ENCODE data around the gene TPD52L2.
"Not testable (repeated sequence)": the region's sequence is repeated elsewhere in the genome, so short reads cannot be mapped to it uniquely, and the experiment has no call there.

Gene TPD52L2

GRCh38 chr20:63857764-63858392 is 7.2 kb upstream of the TPD52L2 start:
- no peak for DNase-seq

GRCh38 chr20:63858393-63859165 is 6.5 kb upstream of the TPD52L2 start:
- DNase-seq = peak; percentile 14

DNA sequence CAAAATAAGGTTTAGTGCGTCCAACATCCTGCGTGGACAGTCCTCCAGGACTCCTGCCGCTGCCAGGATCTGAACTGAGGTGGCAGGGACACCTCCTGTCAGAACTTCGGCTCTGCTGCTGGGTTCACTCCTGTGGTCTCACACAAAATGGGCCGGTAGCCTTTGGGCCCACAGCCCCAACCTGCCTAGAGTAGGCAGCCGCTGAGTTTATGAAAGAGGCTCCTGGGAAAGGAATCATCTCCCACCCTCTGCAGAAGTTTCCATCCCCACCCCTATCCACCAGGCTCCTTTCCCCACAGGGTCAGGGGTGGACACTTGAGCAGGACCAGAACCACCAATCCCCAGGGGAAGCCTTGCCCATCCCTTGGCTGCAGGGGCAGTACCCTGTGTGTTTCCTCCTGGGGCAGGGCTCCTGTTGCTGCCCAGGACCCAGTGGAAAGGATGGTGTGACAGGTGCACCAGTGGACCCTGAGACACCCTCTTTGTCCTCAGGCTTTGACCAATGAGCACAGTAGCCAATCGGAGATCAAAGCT is 5.8 kb upstream of the TPD52L2 start:
- DNase-seq = no peak

DNA sequence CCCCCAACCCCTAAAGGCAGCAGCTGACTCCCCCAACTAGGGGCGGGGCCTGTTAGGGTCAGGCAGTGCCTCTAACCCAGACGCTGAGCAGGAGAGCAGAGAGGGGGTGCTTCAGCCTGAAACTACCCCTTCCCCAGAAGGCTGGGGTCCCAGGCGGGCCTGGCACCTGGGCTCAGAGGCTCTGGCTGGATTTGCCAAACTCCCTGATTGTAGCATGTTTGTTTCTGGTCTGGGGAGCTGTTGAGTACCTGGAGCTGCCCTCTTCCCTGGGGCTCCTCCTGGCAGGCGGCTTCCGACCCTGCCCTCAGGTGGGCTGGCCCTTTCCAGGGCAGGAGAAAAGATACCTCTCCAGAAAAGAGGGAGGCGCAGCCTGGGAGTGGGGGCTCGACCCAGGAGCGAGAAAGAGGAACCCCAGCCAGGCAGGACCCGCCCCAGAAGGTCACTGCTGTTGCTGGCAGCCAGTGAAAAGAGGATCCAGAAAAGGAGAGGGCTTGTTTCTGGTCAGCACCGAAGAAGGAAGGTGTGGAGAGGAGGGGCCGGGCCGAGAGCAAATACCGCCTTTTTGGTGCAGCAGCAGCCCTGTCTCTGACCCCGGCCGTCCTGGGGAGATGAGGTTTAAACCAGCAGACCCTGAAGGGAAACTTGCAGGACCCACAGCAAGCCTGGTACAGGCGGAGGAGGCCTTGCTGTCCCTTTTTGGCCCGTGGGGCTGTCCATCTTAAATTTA is 4.6 kb upstream of the TPD52L2 start:
- no peak for DNase-seq

DNA sequence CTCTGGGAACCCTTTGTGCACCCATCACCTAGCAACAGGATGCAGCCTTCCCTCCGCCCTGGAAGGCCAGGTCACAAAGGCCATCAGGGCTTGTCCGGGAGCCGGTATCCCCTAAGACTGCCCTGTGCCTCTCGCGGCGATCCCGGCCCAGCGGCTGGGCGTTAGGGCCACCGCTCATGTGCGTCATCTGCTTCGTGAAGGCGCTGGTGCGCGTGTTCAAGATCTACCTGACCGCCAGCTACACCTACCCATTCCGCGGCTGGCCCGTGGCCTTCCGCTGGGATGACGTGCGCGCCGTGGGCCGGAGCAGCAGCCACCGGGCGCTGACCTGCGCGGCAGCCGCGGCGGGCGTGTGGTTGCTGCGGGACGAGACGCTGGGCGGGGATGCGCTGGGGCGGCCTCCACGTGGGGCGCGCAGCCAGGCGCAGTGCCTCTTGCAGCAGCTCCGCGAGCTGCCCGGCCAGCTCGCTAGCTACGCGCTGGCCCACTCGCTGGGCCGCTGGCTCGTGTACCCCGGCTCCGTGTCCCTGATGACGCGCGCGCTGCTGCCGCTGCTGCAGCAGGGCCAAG is 3.6 kb upstream of the TPD52L2 start, which contains the start of gene ABHD16B:
Gene ABHD16B (plus strand): TSS at position 134 of the 570 bp plus-strand sequence. CDS start 43 bp downstream, at position 177.
- no peak for DNase-seq

DNA sequence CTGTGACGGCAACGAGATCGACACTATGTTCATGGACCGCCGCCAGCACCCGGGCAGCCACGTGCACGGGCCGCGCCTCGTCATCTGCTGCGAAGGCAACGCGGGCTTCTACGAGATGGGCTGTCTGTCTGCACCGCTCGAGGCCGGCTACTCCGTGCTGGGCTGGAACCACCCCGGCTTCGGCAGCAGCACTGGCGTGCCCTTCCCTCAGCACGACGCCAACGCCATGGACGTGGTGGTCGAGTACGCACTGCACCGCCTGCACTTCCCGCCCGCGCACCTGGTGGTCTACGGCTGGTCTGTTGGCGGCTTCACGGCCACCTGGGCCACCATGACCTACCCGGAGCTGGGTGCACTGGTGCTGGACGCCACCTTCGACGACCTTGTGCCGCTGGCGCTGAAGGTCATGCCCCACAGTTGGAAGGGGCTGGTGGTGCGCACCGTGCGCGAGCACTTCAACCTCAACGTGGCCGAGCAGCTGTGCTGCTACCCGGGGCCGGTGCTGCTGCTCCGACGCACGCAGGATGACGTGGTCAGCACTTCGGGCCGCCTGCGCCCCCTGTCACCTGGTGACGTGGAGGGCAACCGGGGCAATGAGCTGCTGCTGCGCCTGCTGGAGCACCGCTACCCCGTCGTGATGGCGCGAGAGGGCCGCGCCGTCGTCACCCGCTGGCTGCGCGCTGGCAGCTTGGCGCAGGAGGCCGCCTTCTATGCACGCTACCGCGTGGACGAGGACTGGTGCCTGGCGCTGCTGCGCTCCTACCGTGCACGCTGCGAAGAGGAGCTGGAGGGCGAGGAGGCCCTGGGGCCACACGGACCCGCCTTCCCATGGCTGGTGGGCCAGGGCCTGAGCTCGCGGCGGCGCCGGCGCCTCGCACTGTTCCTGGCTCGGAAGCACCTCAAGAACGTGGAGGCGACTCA is 2.8 kb upstream of the TPD52L2 start:
- DNase-seq = no peak

DNA sequence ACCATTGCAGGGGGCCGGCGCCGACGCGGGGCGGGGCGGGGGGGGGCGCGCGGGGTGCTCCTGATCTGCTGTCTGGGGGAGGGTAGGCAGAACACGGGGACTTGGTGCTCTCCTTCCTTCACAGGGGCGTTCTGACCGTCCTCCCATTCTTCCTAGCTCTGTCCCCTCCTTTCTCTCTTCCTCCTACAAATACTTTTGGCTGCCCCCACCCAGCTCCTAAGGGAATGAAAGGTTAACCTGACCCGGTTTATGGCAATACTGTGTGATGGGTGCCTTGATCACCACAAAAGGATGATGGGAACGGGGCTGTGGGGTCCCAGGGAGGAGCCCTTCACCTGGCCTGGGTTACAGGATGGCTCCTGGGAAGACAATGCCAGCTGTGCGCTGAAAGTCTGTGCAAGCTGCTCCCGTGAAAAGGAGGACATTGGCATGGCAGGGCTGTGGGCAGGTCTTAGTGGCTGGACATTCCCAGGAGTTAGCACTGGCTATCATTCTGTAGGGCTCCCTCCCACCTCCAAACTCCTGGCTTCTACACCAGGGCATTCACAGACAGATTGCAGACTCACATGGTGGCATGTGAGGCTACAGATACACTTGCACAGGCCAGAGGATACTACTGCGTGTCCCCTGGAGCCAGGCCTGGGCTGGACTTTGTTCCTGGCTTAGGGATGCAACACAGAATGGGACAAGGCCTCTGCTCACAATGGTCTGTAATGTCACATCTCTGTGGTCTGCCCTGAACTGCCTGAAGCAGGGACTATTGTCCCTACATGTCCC is 1.9 kb upstream of the TPD52L2 start:
- no peak for DNase-seq

GRCh38 chr20:63863798-63864544 is 1.1 kb upstream of the TPD52L2 start:
- DNase-seq = peak; percentile 88

DNA sequence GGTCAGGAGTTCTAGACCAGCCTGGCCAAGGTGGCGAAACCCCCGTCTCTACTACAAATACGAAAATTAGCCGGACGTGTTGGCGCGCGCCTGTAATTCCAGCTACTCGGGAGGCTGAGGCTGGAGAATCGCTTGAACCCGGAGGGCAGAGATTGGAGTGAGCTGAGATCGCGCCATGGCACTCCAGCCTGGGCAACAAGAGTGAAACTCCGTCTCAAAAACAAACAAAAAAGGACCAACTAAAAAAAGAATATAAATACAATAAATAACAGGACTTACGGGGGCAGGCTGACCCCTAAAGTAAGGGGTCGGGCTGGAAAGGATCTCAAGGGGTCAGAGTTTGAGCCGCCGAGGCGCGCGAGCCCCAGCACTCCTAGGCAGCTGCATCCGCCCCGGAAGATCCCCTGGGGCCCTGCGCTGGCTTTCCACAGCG is 509 bp upstream of the TPD52L2 start:
- no peak for DNase-seq

- DNase-seq = not testable (repeated sequence)
Measured at GRCh38 chr20:63867042-63867441, 2.0 kb downstream of the TPD52L2 start.

GRCh38 chr20:63868264-63868663 is 3.2 kb downstream of the TPD52L2 start:
- no peak for DNase-seq

DNA sequence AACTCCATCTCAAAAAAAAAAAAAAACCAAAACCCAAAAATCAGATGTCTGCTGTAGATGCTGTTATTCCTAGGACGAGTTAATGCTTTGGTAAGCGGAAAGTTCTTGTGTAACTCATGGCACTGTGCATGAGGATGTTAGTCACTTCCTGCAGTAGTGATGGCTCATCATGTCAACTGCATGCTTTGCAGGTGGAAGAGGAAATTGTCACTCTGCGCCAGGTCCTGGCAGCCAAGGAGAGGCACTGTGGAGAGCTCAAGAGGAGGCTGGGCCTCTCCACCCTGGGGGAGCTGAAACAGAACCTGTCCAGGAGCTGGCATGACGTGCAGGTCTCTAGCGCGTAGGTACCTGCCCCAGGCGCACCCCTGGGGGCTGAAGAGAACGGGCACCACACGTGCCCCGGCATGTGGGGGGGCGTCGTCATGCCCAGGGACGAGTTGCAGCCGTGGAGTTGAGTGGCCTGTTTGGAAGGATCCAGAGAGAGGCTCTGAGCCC is 8.5 kb downstream of the TPD52L2 start:
- no peak for DNase-seq

- DNase-seq = not testable (repeated sequence)
Measured at GRCh38 chr20:63874241-63874640, 9.2 kb downstream of the TPD52L2 start.

DNA sequence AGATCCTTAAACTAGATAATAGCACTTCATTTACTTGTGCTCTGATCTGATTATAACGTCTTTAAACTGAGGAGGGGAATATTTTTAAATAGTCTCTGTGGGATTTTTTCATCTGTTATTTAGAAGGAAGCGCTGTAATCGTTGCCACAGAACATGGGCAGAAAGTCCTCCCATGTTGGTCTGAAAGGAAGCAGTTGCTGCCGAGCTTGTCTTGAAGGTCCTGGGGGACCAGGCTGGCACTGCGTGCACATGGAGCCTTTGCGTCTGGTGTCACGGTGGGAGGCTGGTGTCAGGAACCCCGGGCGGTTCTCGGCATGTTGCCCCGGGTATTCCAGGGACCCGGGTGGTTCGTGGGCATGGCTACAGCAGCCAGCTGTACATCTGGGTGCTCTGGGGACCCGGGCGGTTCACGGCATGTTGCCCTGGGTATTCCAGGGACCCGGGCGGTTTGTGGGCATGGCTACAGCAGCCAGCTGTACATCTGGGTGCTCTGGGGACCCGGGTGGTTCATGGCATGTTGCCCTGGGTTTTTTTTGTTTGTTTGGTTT is 11.5 kb downstream of the TPD52L2 start:
- DNase-seq = no peak

DNA sequence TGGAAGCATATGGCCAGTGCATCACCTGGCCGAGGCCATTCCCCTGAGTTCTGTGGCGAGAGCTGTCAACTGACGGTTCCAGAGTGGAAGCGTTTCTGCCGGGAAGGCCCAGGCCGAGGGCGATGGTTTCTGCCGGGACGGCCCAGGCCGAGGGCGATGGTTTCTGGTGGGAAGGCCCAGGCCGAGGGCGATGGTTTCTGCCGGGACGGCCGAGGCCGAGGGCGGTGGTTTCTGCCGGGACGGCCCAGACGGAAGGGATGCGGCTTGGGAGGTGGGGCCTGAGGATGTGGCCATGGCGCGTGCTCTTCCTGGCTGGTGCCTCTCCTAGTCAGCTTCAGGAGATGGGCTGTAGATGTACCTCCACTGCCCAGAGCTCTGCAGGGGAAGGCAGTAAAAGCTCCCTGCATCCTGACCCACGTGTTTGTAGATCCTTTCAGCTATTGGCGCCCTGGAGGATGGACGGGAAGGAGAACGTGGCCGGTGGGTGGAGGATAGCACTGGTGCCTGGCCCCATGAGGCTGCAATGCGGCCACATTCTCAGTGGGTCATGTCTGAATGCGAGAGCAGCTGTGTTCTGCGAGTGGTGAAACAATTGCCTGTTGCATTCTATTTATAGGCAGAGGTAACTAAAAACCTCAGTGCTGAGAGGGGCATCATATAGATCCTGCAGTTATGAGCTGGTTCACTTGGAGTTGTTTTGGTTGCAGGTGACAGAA is 12.8 kb downstream of the TPD52L2 start:
- no peak for DNase-seq

GRCh38 chr20:63878899-63879663 is 14.0 kb downstream of the TPD52L2 start:
- DNase-seq = no peak

DNA sequence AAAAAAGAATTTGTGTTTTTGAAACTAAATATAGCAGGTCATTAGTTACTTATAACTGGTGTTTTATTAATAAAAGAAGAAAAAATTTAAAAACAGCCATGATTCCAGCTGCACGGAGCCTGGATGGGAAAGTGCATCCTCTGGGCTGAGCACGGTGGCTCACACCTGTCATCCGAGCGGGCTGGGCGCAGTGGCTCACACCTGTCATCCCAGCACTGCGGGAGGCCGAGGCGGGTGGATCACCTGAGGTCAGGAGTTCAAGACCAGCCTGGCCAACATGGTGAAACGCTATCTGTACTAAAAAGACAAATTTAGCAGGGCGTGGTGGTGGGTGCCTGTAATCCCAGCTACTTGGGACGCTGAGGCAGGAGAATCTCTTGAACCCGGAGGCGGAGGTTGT is 15.8 kb downstream of the TPD52L2 start:
- not testable (repeated sequence) for DNase-seq
